NCI-H1105 (cell line): ENCODE data around the gene LDAH.

Experiments used
- DNase-seq: peaks from one replicate; lab custom pipeline; 2025; lab: John Stamatoyannopoulos, UW

Gene LDAH

GRCh38 chr2:20771299-20771698 lies 51.6 kb downstream of the LDAH start:
- no peak for DNase-seq

GRCh38 chr2:20766798-20767644 lies 55.9 kb downstream of the LDAH start:
- DNase-seq = no peak

GRCh38 chr2:20766213-20766612 lies 56.7 kb downstream of the LDAH start:
- DNase-seq = no peak

- no peak for DNase-seq
These were observed 59.8 kb downstream of the LDAH start for GRCh38 chr2:20762945-20763683.

- no peak for DNase-seq
These were observed 63.4 kb downstream of the LDAH start for GRCh38 chr2:20759487-20759886.

GRCh38 chr2:20758997-20759396 lies 63.9 kb downstream of the LDAH start:
- DNase-seq = no peak

GRCh38 chr2:20757405-20758090 lies 65.4 kb downstream of the LDAH start:
- DNase-seq = no peak

GRCh38 chr2:20755132-20755800 lies 67.6 kb downstream of the LDAH start:
- no peak for DNase-seq

GRCh38 chr2:20752293-20752692 lies 70.6 kb downstream of the LDAH start:
- DNase-seq = no peak

- DNase-seq = no peak
These were observed 75.6 kb downstream of the LDAH start for GRCh38 chr2:20747317-20747716.

- no peak for DNase-seq
These were observed 76.9 kb downstream of the LDAH start for GRCh38 chr2:20745924-20746555.

- DNase-seq = no peak
These were observed 78.2 kb downstream of the LDAH start for GRCh38 chr2:20744366-20745335.

GRCh38 chr2:20738772-20739171 lies 84.1 kb downstream of the LDAH start:
- DNase-seq = no peak

- no peak for DNase-seq
These were observed 85.4 kb downstream of the LDAH start for GRCh38 chr2:20737505-20737904.

GRCh38 chr2:20728114-20728758 lies 94.7 kb downstream of the LDAH start:
- no peak for DNase-seq

- no peak for DNase-seq
These were observed 96.0 kb downstream of the LDAH start for GRCh38 chr2:20726913-20727312.

GRCh38 chr2:20725782-20726181 lies 97.1 kb downstream of the LDAH start:
- DNase-seq = no peak

- DNase-seq = no peak
These were observed 98.3 kb downstream of the LDAH start for GRCh38 chr2:20724500-20725053.

GRCh38 chr2:20723543-20723942 lies 99.4 kb downstream of the LDAH start:
- DNase-seq = no peak
